ENCODE data around the gene COL4A3.

Gene COL4A3

DNA sequence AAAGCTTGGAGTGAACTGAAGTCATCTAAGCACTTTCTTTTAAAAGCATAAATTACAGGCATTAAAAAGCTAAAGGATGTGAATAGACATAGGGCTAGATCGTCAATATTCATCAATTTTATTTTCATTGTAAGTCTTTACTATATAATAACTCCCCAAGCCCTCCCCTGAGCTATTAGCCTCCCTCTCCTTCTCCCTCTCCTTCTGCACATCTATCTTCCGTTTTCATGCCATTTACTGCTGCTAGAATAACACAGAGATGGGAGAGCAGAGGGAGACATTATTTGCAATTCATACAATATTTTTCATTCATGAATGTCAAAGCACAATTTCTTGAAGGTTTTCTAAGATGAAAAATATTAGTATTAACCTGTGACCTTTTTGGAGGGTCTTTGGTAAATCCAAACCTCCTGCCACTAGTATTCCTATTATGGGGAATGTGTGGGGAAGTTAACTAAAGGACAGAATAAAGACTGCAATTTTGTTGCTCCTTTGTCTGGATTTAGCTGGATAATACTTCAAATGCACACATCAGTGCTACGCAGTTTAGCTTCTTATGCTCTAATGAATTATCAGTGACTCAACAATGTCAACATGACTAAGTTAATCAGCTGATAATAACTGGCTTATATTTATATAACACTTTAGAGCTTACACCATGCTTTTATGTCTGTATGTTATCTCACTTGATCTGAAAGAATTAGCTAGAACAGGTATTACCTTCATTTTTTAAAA lies 132.4 kb downstream of the COL4A3 start:
- DNase-seq: no peak

DNA sequence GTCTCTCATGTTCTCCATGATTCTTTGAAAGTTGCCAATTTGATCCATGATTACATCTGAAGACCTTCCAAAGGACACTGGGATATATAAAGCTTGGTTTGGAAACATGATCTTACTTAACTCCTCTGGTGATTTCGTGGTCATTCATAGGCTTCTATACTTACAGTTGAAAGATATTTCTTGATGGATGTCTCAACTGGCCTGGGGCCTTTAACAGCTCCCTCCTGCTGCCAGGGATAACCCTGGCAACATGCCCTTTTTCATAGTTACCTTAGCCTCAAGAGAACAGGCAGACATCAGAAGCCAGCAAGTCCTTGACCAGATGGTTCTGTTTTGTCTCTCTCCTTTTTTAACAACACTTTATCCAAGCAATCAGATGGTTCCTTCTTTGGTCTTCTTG lies 137.1 kb downstream of the COL4A3 start:
- no peak for DNase-seq

DNA sequence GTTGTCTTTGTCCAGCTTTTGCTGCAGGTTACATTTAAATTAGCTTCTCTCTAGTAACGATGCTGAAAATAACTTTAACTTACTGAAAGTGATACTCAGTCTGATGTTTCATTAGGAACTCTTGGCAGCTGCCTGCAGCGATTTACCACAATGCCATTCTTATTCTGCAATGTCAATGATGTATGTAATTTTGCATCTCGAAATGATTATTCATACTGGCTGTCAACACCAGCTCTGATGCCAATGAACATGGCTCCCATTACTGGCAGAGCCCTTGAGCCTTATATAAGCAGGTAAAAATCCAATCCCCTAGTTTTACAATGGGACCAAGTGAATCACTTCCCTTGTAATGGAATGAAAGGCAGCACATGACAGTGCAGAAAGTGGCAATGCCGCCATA lies 144.4 kb downstream of the COL4A3 start:
- no peak for DNase-seq

DNA sequence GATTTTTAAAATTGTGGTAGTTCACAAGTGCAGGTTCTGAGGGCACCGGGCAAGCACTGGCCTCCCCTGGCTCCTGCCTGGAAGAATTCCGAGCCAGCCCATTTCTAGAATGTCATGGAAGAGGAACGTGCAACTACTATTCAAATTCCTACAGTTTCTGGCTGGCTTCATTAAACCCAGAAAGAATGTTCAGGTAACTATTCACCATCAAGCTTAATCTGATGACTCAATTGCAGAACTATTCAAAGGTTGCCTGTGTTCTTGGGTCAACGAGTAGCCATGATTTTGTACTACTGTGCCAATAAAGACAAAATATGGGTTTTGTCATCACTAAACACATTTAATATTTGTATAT lies 146.3 kb downstream of the COL4A3 start:
- no peak for DNase-seq

DNA sequence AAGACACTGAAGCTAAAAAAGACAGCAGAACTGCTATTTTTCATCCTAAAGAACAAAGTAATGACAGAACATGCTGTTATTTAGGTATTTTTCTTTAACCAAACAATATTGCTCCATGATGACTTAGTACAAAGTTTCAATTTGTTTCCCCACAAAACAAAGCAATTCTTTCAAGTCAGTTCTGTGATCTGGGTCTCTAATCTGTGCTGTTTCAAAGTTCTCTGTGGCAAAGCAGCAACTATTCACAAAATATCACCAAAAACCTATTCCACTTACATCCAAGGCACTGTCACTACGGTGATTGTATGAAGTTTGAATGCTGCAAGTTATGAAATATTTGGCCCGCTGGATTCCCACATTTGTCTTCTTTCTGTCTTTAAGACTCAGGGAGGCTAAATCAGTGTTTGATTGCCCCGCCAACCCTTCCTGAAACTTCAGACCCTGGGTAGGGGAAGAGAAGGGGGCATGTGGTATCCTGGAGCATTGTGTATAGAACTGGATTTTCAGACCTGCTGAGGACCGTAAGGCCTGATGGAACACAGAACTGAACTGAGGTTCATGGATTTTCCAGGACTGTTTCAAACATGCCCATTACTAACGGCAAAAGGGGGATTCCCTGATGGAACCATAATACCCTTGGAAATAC lies 147.6 kb downstream of the COL4A3 start:
- DNase-seq: no peak

DNA sequence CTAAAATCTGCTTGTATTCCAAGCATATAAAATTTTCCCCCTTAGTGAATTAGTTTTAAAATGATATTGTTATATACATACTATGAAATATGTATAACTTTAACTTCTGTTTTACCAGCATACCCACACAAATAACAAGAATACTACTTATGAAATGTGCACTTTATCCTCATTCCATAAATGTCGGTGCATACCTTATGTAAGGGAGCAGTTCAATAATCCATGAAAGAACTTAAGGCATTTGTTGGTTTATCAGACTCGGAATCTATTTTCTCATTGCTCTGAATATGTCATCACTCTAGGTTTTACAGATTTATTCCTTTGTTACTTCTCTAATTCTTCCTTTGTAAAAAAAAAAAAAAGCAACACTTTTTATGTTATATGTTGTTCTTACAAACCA lies 148.2 kb downstream of the COL4A3 start:
- no peak for DNase-seq

DNA sequence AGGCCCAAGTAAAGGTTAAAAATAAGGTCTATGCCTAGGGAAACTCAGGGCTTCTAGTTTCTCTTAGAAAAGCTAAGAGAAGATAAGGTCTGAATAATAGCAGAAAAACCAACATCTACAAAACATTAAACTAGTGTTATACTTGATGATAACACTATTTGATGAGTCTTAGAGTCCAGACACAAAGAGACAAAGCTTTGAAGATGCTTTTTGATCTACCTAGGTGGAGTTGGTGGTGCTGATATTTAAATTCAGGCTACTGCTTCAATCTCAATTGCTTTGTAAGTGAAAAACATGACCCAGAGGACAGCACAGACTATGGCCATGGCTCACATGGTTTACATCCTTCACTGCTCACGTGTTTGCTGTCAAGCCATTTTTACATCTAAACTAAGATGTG lies 148.9 kb downstream of the COL4A3 start:
- no peak for DNase-seq

DNA sequence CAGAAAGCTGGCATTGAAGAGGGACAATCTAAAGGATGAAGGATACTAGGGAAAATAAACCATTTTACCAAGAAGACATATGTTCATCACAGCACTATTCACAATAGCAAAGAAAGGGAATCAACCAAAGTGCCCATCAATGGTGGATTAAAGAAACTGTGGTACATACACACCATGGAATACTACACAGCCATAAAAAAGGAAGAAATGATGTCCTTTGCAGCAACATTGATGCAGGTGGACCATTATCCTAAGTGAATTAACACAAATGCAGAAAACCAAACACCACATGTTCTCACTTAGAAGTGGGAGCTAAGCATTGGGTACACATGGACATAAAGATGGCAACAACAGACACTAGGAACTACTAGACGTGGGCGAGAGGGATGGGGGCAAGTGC lies 153.4 kb downstream of the COL4A3 start:
- DNase-seq: no peak

DNA sequence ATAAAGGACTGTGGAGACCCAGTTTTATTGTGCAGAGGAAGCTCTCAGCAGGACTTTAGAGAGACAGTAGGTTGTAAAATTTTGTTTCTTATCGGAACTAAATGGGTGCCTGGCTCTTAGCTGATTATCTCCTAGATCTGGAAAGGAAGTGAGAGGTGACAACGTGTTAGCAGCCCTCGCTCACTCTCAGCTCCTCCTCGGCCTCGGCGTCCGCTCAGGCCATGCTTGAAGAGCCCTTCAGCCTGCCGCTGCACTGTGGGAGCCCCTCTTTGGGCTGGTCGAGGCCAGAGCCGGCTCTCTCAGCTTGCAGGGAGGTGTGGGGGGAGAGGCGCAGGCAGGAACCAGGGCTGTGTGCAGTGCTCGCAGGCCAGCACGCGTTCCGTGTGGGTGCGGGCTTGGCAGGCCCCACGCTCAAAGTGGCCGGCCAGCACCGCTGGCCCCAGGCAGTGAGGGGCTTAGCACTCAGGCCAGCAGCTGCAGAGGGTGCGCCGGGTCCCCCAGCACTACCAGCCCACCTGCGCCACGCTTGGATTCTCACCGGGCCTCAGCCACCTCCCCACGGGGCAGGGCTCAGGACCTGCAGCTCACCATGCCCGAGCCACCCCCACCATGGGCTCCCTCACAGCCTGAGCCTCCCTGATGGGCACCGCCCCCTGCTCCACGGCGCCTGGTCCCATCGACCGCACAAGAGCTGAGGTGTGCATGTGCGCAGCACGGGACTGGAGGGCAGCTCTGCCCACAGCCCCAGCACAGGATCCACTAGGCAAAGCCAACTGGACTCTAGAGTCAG lies 156.1 kb downstream of the COL4A3 start:
- no peak for DNase-seq

DNA sequence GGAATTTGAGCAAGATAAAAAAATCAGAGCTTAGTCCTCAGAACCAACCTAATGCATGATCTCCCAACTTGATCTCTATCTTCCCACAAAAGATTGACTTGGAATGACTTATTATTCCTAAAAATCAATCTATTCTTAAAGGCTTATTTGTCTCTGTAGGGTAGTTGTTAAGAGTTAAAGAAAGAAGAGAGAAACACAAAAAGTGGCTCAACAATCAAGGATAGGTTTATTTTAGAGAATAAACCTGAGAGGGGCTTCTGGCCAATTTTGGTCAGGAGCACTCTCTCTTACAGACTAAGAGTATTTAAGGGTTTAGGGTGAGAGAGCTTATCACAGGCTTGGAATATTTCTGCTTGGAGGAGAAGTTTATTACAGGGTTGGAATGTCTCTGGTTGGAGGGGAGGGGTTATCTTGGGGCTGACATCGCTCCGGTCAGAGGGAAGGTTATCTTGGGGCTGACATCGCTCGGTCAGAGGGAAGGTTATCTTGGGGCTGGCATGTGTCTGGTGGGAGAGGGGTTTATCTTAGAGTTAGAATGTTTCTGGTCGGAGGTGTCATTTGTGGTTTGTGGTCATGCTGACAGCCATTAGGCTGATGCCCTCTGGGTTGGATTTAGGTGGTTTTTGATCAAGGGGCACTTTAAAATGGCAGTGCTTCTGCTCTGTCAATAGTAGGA lies 158.2 kb downstream of the COL4A3 start:
- no peak for DNase-seq

DNA sequence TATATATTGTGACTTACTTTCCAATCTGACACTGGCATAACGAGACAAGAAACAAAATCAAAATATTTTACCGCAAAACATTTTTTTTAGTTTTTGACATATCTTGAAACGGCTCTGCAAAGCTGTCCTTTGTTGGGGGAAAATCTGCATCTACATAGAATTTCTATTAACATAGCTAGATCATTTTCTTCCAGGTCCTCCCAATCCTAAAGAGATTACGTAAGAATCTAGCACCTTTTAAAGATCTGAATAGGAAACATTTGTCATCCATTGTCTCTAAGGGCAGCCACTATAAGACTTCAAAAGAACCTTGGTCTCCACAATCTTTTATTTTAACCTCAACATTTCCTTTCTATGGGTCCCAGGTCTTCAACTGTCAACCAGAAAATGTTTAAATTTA lies 159.4 kb downstream of the COL4A3 start:
- no peak for DNase-seq

DNA sequence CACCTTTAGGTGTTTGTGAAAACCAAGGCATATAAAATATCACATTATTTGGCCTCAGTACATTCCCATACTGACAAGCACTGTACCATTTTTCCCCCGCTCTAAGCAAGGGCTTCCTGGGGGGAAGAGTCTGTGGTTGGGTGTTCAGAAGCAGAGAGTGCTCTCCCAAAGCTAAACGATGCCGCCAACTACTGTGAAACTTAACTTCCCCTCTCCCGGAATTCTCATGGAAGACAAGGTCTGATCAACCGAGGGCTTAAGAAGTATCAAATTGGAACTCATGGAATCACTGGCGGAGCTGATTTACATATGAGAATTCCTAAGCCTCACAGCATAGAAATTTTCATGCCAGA lies 160.2 kb downstream of the COL4A3 start:
- DNase-seq: no peak

DNA sequence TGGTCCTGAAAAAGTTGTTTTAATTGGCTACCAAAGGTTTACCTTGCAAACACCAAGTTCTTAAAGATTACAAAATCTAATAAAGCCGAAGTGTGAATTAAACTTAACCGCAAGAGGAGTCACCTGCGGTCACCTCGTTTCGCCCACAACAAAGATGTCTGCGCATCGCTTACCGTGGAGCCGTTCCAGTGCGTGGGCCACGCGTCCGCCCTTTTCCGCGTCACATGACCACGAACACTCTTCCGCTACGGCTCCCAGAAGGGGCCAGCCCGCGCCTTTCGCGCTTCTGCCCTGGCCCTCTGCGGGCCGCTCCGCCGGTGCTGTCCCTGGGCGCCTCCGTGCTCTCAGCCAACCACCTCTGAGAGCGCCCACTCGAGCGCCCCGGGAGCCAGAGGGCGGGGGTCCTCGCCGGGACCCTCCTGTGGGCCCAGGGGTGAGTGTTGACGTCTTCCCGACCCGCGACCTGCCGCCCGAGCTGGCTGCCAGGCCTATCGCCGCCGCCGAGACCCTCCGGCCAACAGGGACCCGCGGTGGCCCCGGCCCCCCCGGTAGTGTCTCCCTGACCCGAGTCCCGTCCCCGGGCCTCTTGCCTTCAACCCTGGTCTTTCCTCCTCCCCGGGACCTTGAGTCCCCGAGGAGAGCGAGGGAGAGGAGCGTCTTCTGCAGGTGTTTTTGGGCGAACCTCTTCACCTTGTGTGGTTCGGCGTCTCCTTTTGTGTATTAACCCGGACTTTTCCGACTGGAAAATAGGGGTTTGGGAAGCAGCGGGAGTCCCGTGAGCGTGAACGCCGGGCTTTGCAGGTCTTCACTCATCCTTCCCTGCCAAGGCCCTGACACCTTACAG lies 160.8 kb downstream of the COL4A3 start, which contains the start of gene MFF:
Gene MFF (plus strand): TSS at position 257 of the 844 bp plus-strand sequence. CDS start 5,415 bp downstream, outside the sequence.
- DNase-seq: peak; percentile 83

DNA sequence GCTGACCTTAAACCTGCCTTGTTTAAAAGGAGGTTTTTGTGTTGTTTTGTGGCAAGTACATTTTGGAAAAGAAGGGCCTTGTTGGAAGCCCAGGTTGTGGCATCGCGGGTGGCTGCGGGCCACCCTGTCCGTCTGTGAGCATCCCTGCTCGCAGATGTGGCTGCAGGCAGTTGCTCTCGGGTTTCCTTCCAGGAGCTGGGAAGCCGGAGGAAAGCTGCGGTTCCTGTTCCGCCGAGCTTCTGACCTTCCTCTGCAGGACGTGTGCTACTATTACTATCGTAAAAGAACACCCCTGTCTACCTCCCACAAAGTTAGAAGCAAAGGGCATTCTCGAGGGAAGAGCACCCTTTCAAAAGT lies 161.4 kb downstream of the COL4A3 start:
- DNase-seq: no peak

DNA sequence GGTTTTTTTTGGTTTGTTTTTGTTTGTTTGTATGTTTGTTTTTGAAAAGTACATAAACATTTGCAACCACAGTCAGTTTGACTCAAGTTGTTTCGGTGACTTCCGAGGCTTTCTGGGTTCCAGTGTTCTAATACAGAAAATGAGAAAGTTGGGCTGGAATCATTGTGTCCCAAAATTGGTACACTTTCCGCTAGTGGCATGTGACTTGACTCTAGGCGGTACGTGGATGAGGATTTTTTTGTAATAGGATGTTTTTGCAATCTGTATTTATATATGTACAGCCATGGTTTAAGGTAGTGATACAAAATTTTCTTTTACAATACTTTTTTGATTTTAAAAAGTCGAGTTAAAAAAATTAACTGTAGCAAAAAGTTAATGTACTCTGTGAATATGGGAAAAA lies 162.4 kb downstream of the COL4A3 start:
- no peak for DNase-seq

DNA sequence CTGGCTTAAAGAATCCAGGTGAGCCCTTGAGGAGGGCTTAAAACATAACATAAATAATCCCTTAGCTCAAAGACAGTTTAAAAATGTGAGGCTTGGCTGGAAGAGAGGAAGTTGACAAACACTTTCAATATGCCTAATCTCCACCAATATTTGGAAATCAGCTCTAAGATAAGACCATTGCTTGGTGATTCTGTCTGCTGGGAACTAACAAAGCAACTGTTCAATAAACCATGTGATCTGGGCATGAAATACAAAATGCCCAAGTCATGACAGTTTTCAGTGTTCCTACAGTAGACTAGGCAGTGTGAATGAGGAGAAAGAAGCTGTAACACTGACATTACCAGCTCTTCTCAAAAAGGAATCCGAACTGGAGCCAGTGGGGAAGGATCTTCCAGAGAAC lies 171.3 kb downstream of the COL4A3 start:
- no peak for DNase-seq

DNA sequence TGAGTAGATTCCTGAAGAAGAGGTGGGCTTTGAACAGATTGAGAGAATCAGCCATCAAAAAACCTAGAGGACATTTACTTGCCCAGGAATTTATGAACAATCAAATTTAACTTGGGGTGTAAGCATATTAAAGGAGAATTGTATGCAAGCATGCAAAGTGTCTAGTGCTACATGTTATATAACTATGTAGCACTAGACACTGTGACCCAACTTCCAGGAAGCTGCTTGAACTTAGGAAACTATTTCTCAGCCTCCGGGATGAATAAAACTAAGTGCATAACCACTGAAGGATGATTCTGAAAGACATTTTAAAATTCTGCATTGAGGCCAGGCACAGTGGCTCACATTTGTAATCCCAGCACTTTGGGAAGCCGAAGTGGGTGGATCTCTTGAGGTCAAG lies 173.0 kb downstream of the COL4A3 start:
- DNase-seq: no peak

DNA sequence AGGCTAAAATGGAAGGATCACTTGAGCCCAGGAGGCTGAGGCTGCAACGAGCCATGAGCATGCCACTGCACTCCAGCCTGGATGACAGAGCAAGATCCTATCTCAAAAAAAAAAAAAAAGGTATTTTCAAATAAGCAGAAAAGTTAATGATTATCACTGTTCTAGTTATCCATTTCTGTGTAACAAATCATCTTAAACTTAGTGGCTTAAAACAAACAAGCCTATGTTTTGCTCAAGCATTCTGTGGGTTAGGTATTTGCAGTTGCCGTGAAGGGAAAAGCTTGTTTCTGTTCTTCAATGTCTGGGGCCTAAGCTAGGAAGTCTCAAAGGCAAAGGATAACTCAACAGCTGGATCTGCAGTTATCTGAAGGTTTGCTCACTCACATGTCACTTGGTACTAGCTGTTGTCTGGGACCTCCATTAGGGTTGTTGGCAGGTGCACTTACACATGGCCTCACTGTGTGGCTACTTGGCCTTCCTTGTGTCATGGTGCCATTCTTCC lies 174.7 kb downstream of the COL4A3 start:
- no peak for DNase-seq

DNA sequence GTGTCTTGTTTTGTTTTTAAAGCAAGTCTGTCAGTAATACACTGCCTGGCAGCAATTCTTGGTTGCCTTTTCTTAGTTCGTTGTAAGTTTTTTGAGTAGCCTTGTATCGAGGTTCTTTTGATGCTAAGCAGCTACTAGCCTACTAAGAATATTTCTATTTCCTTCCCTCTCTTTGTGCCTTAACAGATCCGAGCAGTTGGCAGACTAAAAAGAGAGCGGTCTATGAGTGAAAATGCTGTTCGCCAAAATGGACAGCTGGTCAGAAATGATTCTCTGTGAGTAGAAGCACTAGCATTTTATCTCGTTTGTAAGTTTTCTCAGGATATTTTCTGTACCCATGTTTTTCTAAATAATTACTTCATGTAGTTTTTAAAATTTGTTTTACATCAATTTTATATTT lies 175.7 kb downstream of the COL4A3 start:
- no peak for DNase-seq

DNA sequence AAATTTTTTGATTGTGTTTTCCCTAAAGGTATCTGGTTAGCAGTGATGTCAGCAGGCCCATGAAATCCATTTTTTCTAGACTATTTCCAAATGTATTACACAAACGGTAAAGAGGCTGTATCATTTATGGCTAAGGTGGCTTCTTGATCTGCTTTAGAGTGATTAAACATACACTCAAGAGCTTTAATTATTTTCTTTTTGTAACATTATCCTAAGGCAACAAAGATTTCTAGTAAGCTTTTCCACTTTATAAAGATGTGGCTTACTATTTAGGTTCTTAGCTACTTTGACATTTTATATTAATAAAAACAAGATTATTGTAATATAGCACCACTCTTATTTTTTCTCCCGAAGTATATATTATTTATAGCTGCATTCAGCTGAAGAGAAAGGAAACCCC lies 177.1 kb downstream of the COL4A3 start:
- no peak for DNase-seq

DNA sequence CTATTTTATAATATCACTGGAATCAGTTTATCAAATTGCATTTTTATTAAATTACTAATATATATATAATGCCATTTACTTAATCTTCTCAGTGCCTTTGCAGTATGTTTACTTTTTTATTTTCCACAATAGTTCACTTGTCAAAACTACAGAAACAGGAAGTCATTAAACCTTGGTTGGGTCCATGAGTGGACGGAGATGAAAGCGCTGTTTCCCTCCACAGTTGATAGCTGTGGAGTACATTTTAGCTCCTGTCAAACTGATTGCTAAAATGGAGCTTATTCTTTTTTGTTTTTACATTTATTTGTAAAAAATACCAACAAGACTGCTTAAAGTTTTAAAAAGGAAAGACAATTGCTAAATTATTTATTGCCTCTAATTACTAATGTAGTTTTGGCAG lies 179.8 kb downstream of the COL4A3 start:
- DNase-seq: no peak

DNA sequence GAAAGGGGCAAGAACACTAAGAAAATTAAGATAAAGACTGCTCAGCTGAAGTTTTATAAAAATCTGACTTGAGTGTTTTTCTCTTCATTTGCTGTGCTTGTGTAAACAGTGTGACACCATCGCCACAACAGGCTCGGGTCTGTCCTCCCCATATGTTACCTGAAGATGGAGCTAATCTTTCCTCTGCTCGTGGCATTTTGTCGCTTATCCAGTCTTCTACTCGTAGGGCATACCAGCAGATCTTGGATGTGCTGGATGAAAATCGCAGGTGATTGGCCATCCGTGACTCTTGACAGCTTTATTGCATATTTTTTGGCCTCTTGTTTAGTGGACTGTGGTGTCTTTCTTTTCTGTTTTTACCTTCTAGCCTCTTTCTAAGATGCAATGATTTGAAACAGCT lies 182.7 kb downstream of the COL4A3 start:
- DNase-seq: no peak

DNA sequence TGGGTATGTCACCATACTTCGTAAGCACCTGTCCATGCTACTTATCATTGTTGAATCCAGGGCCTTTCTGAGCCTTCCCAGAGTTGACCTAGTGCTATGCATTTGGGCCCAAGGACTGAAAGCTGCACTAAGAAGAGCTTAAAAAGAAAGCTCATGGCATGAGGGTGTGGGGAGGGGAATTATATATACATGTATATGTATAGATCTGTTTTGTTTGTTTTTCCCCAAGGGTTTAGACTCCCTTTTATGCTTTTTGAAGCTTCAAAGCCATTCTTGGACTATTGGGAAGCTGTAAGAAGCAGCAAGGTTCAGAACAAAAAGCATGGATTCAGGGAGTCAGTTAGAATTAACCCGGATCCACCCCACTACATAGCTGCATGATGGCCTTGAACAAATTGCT lies 183.9 kb downstream of the COL4A3 start:
- no peak for DNase-seq
